ENCODE measurements around the gene IGSF21.

GRCh38 chr1:18233176-18233864 lies 125.7 kb downstream of the IGSF21 start:
- TF ChIP-seq CTCF (IDR thresholded peaks at IDR 0.05; ENCODE audit: poor library complexity): no peak
- TF ChIP-seq EZH2 (IDR thresholded peaks at IDR 0.05; ENCODE audit: borderline replicate concordance): no peak
